ENCODE data around the gene MGAT4A.
"Not testable (repeated sequence)": the region's sequence is repeated elsewhere in the genome, so short reads cannot be mapped to it uniquely, and the experiment has no call there.

The MGAT4A gene

GRCh38 chr2:98598781-98599428 lies 132.0 kb downstream of the MGAT4A start:
- no peak for DNase-seq

GRCh38 chr2:98594665-98595064 lies 136.3 kb downstream of the MGAT4A start:
- not testable (repeated sequence) for DNase-seq

- DNase-seq: no peak
These were observed 138.4 kb downstream of the MGAT4A start for GRCh38 chr2:98592565-98592964.

GRCh38 chr2:98589489-98589888 lies 141.4 kb downstream of the MGAT4A start:
- no peak for DNase-seq

- no peak for DNase-seq
These were observed 142.0 kb downstream of the MGAT4A start for GRCh38 chr2:98588880-98589431.

GRCh38 chr2:98586551-98587140 lies 144.3 kb downstream of the MGAT4A start:
- DNase-seq: no peak

GRCh38 chr2:98585386-98585785 lies 145.5 kb downstream of the MGAT4A start:
- DNase-seq: no peak

- no peak for DNase-seq
These were observed 146.9 kb downstream of the MGAT4A start for GRCh38 chr2:98583816-98584618.

GRCh38 chr2:98583276-98583675 lies 147.7 kb downstream of the MGAT4A start:
- DNase-seq: no peak

GRCh38 chr2:98582523-98582922 lies 148.4 kb downstream of the MGAT4A start:
- no peak for DNase-seq

GRCh38 chr2:98580656-98581284 lies 150.2 kb downstream of the MGAT4A start:
- no peak for DNase-seq

GRCh38 chr2:98579926-98580325 lies 151.0 kb downstream of the MGAT4A start:
- no peak for DNase-seq

GRCh38 chr2:98578231-98578630 lies 152.7 kb downstream of the MGAT4A start:
- DNase-seq: no peak

GRCh38 chr2:98577313-98577712 lies 153.6 kb downstream of the MGAT4A start:
- no peak for DNase-seq

GRCh38 chr2:98576666-98577312 lies 154.1 kb downstream of the MGAT4A start:
- no peak for DNase-seq

- no peak for DNase-seq
These were observed 157.5 kb downstream of the MGAT4A start for GRCh38 chr2:98573426-98573825.

- no peak for DNase-seq
These were observed 158.3 kb downstream of the MGAT4A start for GRCh38 chr2:98572676-98573075.

- DNase-seq: no peak
These were observed 158.7 kb downstream of the MGAT4A start for GRCh38 chr2:98572211-98572610.

GRCh38 chr2:98571796-98572195 lies 159.1 kb downstream of the MGAT4A start:
- DNase-seq: no peak

GRCh38 chr2:98571121-98571701 lies 159.7 kb downstream of the MGAT4A start:
- DNase-seq: no peak

- DNase-seq: no peak
These were observed 160.6 kb downstream of the MGAT4A start for GRCh38 chr2:98570356-98570755.

- DNase-seq: no peak
These were observed 161.0 kb downstream of the MGAT4A start for GRCh38 chr2:98569915-98570314.
